GM21576 (cell line): ENCODE results near the gene RAD23B.

Experiments
- ATAC-seq: cut with Tn5 transposase; IDR thresholded peaks from one replicate; pipeline ENCODE4 v1.9.1; 2021; ENCODE audit warnings: mild to moderate bottlenecking, moderate library complexity; ENCODE audit not compliant: unreplicated experiment

The RAD23B gene

GRCh38 chr9:107268560-107268959 is 14.5 kb upstream of the RAD23B start:
- no peak for ATAC-seq

- no peak for ATAC-seq
Observed at GRCh38 chr9:107269254-107269653, 13.8 kb upstream of the RAD23B start.

GRCh38 chr9:107269681-107270080 is 13.4 kb upstream of the RAD23B start:
- ATAC-seq: no peak

- no peak for ATAC-seq
Observed at GRCh38 chr9:107270082-107270481, 13.0 kb upstream of the RAD23B start.

GRCh38 chr9:107270580-107270979 is 12.5 kb upstream of the RAD23B start:
- no peak for ATAC-seq

GRCh38 chr9:107273634-107274033 is 9.4 kb upstream of the RAD23B start:
- ATAC-seq: no peak

GRCh38 chr9:107274096-107274495 is 9.0 kb upstream of the RAD23B start:
- no peak for ATAC-seq

- ATAC-seq: no peak
Observed at GRCh38 chr9:107274953-107275422, 8.1 kb upstream of the RAD23B start.

GRCh38 chr9:107275530-107275929 is 7.5 kb upstream of the RAD23B start:
- ATAC-seq: no peak

- ATAC-seq: no peak
Observed at GRCh38 chr9:107276966-107277710, 5.9 kb upstream of the RAD23B start.

GRCh38 chr9:107277801-107278200 is 5.3 kb upstream of the RAD23B start:
- ATAC-seq: no peak

GRCh38 chr9:107279086-107279485 is 4.0 kb upstream of the RAD23B start:
- no peak for ATAC-seq

- ATAC-seq: no peak
Observed at GRCh38 chr9:107280543-107280942, 2.5 kb upstream of the RAD23B start.

GRCh38 chr9:107281184-107281583 is 1.9 kb upstream of the RAD23B start:
- ATAC-seq: no peak

GRCh38 chr9:107281922-107282667 is 984 bp upstream of the RAD23B start:
- ATAC-seq: no peak

- ATAC-seq: peak; percentile 43
Observed at GRCh38 chr9:107283623-107284616, 841 bp downstream of the RAD23B start.

GRCh38 chr9:107284636-107285035 is 1.6 kb downstream of the RAD23B start:
- ATAC-seq: no peak

- no peak for ATAC-seq
Observed at GRCh38 chr9:107285286-107285685, 2.2 kb downstream of the RAD23B start.

- ATAC-seq: no peak
Observed at GRCh38 chr9:107286057-107286456, 3.0 kb downstream of the RAD23B start.

- no peak for ATAC-seq
Observed at GRCh38 chr9:107288701-107289100, 5.6 kb downstream of the RAD23B start.

GRCh38 chr9:107290619-107291018 is 7.5 kb downstream of the RAD23B start:
- no peak for ATAC-seq
